Middle frontal gyrus (tissue), 1 donor: ENCODE results near the gene PRKACA.
A peak's percentile ranks its signal among the peaks of the same experiment; 100 is the strongest.

ENCODE experiments used
- DNase-seq: peaks from one replicate; pipeline ENCODE4 v3.0.0-alpha.2; 2015; ENCODE audit warnings: low spot score; ENCODE audit errors: extremely low spot score

The PRKACA gene

DNA sequence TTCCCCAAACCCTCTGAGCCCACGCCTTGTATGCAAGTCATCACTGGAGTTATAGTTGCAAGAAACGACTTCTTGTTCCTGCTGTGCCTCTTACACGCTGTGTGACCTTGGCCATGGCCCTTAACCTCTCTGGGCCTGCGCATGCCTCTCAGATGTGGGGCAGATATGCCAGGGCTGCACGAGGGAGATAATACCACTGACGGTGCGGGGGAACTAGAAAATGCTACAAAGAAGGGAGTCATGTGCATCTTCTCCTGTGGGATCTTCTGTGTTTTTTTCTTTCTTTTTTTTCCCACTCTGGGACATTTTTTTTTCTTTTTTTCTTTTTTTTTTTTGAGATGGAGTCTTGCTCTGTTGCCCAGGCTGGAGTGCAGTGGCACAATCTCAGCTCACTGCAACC is 22.7 kb downstream of the PRKACA start:
- DNase-seq: no peak

DNA sequence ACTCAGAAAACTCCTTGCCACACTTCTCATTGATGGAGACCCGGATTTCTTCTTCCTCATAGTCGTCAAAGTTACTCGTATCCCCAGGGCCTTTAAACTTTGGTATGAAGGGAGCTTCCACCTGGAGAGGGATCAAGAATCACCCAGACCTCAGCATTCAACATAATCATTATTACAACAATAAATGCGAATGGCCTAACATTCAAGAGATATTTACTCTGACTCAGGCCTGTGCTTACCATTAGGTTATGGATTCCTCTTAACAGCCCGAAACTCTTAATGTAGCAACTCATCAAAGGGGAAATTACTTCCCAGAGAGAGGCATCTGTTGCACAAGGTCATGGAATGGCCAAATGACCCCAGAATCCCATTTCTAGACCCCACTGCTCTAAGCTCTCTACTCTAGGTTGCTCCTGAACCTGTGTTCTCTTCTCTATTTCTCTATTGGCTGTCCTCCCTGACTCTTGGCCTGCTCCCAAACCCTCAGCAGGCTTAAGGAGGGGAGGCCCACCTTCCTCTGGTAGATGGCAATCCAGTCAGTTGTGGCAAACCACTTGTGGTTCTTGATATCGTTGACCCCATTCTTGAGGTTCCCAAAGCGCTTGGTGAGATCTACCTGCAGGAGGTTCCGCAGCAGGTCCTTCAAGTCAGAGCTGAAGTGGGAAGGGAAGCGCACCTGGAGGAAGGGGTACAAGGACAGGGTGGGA is 24.3 kb downstream of the PRKACA start:
- DNase-seq: no peak

GRCh38 chr19:14091813-14092462 is 25.6 kb downstream of the PRKACA start:
- no peak for DNase-seq

DNA sequence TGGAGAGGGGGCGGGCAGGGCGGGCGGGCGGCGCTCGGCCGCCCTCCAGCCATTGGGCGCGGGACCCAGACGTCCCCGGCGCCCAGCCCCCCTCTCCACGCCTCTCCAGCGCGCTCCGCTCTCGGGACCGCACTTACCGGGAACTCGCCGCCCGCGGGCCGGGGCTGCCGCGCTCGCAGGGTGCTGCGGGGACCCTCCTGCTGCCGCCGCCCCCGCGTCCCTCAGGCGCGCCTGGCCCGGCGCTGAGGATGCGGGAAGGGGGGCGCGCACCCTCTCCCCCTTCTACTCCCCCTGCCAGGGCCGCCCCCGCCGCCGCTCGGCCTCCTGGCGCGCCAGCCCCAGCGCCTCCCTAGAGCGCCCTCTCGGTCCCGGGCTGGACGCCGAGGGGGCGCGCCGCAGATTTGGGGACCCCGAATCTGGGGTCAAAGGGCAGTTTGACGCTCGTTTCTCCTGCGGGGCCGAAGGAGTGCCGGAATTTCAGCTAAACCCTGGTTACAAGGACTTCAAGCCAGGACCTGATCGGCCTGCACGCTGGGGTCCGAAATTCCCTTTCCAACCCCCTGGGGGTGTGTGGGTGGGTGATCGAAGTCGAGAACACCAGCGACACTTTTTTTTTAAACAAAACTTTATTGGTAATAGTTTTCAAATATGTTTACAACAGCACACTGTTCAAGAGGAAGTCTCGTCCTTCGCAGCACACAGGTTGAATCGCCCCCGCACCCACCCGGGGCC is 26.3 kb downstream of the PRKACA start:
- peak; percentile 30 for DNase-seq

GRCh38 chr19:14090509-14091080 is 27.0 kb downstream of the PRKACA start, which contains the start of gene SAMD1:
SAMD1 (minus strand) TSS chr19:14090751.
- peak; percentile 33 for DNase-seq

- no peak for DNase-seq
Observed at GRCh38 chr19:14089662-14090508, 27.7 kb downstream of the PRKACA start.

DNA sequence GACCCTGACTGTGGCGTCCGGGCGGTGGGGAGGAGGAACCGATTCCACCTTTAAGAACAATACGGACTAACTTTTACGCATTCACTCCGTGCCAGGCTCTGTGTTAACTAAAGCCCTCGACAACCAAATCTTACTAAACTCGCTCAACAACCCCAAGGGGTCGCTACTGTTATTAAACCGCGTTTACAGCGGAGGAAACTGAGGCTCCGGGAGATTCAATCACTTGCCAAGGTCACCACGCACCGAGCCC is 28.2 kb downstream of the PRKACA start:
- no peak for DNase-seq

GRCh38 chr19:14088634-14089411 is 28.7 kb downstream of the PRKACA start:
- no peak for DNase-seq

DNA sequence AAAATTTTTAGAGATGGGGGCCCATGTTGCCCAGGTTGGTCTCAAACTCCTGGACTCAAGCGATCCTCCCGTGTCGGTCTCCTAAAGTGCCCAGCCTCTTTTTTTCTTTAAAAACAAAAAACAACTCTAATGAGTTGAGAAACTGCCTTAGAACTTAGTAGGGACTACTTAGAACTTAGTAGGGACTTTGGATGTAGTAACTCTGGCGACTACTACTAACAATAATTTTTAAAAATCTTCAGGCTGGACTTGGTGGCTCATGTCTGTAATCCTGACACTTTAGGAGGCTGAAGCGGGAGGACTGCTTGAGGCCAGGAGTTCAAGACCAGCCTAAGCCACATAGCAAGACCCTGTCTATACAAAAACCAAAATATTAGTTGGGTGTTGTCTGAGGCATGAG is 31.5 kb downstream of the PRKACA start:
- no peak for DNase-seq

DNA sequence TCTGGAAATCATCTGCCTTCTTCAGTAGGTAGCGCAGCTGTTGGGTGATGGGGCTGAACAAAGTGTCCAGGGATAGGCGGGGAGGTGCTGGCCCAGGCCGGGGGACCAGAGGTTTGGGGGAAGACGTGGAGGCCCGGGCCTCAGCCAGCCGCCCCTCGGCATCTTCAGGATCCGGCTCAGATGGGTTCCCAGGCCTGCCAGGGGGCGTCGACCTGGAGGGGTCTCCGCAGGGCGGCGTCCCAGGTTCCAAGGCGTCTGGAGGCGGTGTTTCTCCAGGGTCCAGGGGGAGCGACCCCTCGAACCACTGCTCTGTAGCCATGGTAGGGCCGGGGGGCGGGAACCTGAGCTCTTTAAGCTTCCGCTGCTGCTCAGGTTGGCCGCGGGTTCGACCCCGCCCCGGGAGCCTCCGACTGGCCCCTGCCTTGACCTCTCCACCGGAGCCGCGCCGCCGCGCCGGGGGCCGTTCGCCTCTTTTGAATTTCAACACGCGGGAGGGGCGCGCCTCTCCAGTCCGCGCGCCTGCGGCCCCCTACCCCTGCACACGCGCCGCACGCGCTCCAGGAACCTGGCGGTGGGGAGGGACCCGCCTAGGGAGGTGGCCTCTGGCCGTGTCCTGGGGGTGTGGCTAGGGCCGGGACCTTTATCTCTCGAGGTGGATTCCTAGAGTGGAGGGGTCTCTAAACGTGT is 32.1 kb downstream of the PRKACA start, which contains the start of gene C19orf67:
C19orf67 (minus strand) TSS at position 475 of the 687 bp plus-strand sequence; CDS start at position 319, 156 bp downstream.
- DNase-seq: no peak

GRCh38 chr19:14082675-14082960 is 34.9 kb downstream of the PRKACA start:
- no peak for DNase-seq

GRCh38 chr19:14081797-14082674 is 35.5 kb downstream of the PRKACA start:
- DNase-seq: no peak

DNA sequence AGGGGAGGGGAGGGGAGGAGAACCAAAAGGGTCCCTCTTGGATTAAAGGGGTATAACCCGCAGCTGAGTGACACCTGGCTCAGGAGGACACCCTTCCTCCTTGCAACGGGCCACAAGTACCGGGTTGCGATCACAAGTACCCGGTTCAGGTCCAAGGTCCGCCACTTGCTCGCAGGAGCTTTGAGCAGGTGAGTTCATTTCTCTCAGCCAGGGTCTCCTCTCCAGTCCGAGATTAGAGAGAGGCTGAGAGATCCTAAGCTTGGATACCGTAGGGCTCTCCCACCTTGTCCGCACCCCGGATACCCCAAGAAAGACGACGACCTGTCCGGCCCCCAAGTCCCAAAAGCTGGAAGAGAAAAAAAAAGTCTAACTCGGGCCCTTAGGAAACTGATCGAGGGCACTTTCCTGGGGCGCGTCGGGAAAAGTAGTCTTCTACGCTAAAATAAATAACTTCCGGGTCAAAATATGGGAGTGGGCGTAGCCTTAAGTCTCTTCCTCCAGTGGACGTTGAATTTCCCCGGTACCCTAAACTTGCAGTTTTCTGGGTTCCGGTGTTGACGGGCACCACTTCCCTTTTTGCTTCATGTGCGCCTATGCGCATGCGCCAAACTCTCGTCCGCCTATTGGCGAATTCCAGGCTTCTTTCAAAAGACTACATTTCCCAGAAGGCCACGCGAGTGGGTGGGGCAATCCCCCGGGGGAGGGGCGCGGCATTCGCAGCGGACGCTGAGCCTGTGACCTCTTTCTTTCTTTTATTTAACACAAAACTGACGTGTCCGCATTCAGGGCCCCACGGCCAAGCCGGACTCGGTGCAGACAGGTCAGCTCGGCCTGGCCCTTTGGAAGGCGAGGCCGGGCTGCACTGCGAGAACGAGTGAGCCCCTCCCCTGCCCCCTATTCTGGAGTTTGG is 36.4 kb downstream of the PRKACA start:
- peak; percentile 99 for DNase-seq

DNA sequence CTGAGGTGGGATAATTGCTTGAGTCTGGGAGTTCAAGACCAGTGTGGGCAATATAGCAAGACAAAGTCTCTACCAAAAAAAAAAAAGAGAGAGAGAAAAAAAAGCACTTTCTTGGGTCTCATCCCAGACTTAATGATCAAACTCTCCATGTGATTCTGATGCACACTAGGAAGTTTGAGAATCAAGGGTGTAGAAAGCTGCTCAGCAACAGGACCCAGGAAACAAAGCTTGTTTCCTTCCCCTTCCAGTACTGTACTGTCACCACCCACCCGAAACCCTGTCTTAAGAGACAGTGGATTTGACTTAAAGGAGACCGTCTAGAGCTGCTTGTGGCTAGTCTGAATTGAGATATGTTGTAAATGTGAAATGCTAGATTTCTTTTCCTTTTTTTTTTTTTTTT is 39.2 kb downstream of the PRKACA start:
- no peak for DNase-seq

DNA sequence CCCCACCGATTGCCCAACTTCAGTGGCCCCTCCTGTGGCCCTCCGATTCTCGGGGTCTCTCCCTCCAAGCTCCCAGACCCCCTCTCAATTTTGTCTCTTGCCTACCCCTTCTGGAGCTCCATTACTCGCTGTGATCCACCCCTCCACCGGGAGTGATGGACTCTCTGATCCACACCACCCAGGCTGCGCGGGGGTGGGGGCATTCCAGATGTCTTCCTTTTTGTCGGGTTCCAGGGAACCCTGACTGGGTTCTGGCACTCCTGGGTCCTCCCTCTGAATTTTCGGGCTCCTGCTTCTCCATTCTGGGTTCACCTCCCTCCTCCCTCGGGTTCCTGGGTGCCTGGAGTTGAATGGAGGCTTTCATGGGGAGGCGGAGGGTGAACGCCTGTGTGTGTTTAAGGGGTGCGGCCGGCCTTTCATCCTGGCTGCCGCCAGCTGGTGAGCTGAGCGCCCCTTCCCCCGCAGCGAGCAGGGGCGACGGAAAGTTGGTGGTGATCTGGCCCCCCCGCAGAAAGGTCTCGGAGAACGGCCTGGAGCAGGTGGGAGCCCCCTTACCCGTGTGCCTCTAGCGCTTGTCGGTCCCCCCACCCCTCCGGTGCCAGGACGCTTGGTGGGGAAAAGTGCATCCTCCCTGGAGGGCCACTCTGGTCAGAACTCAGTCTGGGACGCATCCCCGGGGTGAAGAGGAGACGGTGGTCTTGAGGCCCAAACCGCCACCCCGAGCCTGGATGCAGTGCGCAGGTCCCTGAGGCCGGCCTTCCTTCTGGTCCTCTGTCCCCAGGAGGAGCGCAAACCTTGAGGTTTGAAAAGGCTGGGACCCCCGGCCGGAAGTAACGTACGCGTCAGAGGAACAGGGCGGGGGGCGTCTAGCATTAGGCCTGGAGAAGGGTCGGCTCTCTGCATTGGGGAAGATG is 43.4 kb downstream of the PRKACA start:
- DNase-seq: no peak

DNA sequence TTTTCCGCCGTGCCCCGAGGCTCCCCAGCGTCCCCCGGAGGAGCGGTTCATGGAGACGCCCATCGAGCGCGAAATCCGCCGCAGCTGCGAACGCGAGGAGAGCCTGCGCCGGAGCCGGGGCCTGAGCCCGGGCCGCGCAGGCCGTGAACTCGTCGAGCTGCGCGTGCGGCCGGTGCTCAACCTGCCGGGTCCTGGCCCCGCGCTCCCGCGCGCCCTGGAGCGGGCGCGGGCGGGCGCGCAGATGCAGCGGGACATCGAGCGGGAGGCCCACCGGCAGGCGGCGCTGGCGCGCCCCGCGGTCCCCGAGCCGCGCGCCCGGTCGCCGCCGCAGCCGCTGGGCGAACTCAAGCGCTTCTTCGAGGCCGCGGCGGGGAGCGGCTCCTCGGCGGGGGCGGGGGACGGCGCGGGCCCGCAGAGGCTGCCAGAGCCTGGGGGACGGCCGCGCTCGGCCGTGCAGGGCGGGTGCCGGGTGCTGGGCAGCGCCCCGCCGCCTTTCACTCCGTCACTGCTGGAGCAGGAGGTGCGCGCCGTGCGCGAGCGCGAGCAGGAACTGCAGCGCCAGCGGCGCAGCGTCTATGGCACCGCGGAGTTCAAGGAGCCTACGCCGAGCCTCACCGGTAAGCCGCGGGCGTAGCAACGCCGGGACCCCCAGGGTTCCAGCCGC is 44.2 kb downstream of the PRKACA start:
- DNase-seq: peak; percentile 68
